Rectal smooth muscle tissue (tissue), 1 donor: ENCODE results near the gene HES3.

ENCODE experiments used
- H3K27ac ChIP-seq: one replicate; pipeline ENCODE4 v1.7.0; 2013; ENCODE audit warnings: low read depth, low read length, inconsistent platforms
- H3K27me3 ChIP-seq: one replicate; pipeline ENCODE4 v1.7.0; 2013; ENCODE audit warnings: low read length; ENCODE audit not compliant: control insufficient read depth, insufficient read depth
- H3K36me3 ChIP-seq: one replicate; pipeline ENCODE4 v1.7.0; 2013; ENCODE audit warnings: low read length; ENCODE audit not compliant: control insufficient read depth, insufficient read depth
- H3K4me1 ChIP-seq: one replicate; pipeline ENCODE4 v1.7.0; 2013; ENCODE audit warnings: low read length; ENCODE audit not compliant: control insufficient read depth, insufficient read depth
- H3K4me3 ChIP-seq: one replicate; pipeline ENCODE4 v1.7.0; 2013; ENCODE audit warnings: low read length
- H3K9ac ChIP-seq: one replicate; pipeline ENCODE4 v1.7.0; 2013; ENCODE audit warnings: low read length

The HES3 gene

DNA sequence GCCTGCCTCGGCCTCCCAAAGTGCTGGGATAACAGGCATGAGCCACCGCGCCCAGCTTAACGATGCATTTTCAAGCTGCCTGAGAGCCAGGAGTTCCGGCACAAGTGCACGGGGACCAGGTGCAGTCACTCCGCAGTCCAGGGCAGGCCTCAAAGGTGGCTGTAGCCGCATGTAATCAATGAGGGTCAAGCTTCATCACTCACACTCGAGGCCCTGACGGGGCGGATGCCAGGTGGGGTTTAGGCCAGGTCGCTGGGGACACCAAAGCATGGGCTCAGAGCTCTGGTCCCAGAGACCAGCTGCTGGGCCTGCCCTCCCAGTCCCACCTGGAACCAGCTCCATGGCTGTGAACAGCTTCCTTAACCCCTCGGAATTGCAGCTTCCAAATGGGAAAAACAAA lies 43.0 kb downstream of the HES3 start:
- Histone ChIP-seq H3K27ac (no peak overlapping the region), H3K4me3 (no peak overlapping the region), H3K9ac (no peak overlapping the region), H3K4me1 (no peaks in the 10 kb centered on the region), H3K27me3 (no peaks in the 10 kb centered on the region), H3K36me3 (no peaks in the 10 kb centered on the region)

GRCh38 chr1:6287431-6287886 lies 43.5 kb downstream of the HES3 start:
- Histone ChIP-seq H3K27me3 (no peaks in the 10 kb centered on the region), H3K36me3 (no peaks in the 10 kb centered on the region), H3K9ac (no peak overlapping the region), H3K4me3 (no peak overlapping the region), H3K27ac (no peak overlapping the region), H3K4me1 (no peaks in the 10 kb centered on the region)

- Histone ChIP-seq H3K27ac (no peak overlapping the region), H3K4me3 (no peak overlapping the region), H3K36me3 (no peaks in the 10 kb centered on the region), H3K4me1 (no peaks in the 10 kb centered on the region), H3K9ac (no peak overlapping the region), H3K27me3 (no peaks in the 10 kb centered on the region)
Observed at GRCh38 chr1:6288026-6288425, 44.0 kb downstream of the HES3 start.

DNA sequence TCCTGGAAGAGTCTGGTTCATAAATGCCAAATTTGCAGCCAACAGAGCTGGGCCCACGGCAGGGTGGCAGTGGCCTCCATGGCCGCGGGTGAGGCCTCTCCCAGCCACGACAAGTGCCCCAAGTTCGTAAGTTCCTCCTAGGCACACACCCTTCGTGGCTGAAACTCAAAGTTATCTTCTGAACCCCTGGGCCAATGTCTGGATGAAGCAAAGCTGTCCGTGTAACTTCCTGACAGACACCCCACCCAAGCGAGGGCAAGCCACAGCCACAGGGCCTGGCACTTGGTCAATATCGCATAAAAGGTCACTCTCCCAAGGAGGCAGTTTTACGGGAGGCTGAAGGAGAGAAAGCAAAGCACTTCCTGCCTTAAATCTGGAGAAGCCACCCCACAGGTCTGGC lies 44.7 kb downstream of the HES3 start:
- Histone ChIP-seq H3K27me3 (no peaks in the 10 kb centered on the region), H3K27ac (no peak overlapping the region), H3K36me3 (peaks cover 1% of the 10 kb centered on the region), H3K4me3 (no peak overlapping the region), H3K4me1 (no peaks in the 10 kb centered on the region), H3K9ac (no peak overlapping the region)

- Histone ChIP-seq H3K27ac (no peak overlapping the region), H3K9ac (no peak overlapping the region), H3K27me3 (no peaks in the 10 kb centered on the region), H3K4me1 (no peaks in the 10 kb centered on the region), H3K36me3 (peaks cover 3% of the 10 kb centered on the region), H3K4me3 (no peak overlapping the region)
Observed at GRCh38 chr1:6292102-6292501, 48.1 kb downstream of the HES3 start.

DNA sequence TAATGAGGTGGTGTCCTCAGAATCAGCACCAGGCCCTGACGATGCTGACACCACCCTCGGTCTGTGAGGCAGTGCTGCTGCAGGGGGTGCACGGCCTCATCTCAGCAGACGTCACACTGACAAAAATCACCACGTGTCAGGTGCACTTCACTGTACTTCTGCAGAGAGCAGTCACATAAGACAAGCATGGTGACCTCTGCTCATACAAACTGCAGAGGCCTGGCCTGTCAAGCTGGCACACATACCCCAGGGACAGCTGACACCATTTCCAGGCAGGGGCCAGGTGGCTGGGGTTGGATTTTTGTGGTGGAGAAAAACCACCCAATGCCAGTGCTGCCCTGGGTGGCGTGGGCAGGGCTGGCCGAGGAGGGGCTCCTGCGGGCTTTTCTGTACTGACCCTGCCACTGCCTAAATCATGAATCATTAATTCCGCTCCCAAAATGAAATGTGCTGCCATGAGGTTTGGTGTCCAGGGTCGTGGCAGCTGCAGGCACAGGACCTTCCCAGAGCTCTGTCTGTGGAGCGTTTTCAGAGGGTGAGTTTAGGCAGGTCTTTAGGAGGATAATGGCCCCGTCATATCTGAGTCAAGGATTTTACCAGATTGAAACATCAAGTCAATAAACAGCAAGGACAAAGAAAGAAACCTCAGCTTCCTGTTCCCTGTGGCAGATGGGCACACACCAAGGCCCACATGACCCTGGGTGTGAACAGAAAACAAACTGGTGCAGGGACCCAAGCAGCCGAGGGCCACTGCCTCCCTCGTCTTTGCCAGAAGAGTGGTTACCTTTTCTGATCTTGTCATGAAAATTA lies 50.3 kb downstream of the HES3 start:
- Histone ChIP-seq H3K9ac (no peak overlapping the region), H3K4me1 (no peaks in the 10 kb centered on the region), H3K36me3 (peaks cover 3% of the 10 kb centered on the region), H3K27me3 (no peaks in the 10 kb centered on the region), H3K27ac (no peak overlapping the region), H3K4me3 (no peak overlapping the region)

DNA sequence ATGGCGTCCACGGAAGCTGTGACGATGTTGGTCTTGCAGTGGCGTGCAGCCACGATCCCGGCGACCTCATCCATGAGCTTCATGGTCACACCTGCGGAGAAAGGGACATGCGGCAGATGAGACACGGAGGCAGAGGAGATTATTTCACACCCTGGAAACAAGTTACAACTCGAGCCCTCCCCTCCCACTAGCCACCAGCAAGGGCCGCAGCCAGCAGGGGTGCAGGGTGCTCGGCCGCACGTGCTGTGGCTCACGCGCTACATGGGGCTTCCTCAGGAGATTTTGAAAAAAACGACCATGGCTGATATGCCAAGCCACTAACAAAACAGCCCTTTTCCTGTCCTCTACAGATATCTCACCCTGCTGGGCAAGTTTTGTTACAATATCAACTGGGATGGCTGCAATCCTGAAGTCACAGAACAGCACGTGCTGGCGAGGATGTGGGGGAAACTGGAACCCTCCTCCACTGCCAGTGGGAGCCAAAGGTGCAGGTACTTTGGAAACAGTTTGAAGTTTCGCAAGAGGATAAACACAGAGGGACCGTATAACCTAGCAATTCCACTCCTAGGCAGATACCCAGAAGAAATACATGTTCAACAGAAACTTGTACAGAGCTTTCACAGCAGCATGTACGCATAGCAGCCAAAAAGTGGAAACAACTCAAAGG lies 51.0 kb downstream of the HES3 start:
- peaks cover 3% of the 10 kb centered on the region for H3K36me3 ChIP-seq
- H3K27ac ChIP-seq: no peak overlapping the region
- H3K9ac ChIP-seq: no peak overlapping the region
- no peaks in the 10 kb centered on the region for H3K4me1 ChIP-seq
- no peak overlapping the region for H3K4me3 ChIP-seq
- no peaks in the 10 kb centered on the region for H3K27me3 ChIP-seq
